GM12874 (cell line): ENCODE measurements around the gene TPSAB1.
"Not testable (repeated sequence)": the region's sequence is repeated elsewhere in the genome, so short reads cannot be mapped to it uniquely, and the experiment has no call there.

ENCODE experiments used
- CTCF ChIP-seq: IDR thresholded peaks from 2 replicates; pipeline ENCODE4 v1.5.1; 2011; ENCODE audit warnings: low read depth, mild to moderate bottlenecking, control low read depth, low read length, moderate library complexity; ENCODE audit not compliant: insufficient read depth

The TPSAB1 gene

GRCh38 chr16:1255276-1256122, 15.0 kb downstream of the TPSAB1 start, which contains the start of gene TPSD1:
Gene TPSD1 (plus strand): TSS chr16:1256069. CDS start chr16:1256281, 212 bp downstream.
- TF ChIP-seq CTCF: not testable (repeated sequence)

GRCh38 chr16:1256874-1257322, 16.4 kb downstream of the TPSAB1 start:
- no peak for TF ChIP-seq CTCF

DNA sequence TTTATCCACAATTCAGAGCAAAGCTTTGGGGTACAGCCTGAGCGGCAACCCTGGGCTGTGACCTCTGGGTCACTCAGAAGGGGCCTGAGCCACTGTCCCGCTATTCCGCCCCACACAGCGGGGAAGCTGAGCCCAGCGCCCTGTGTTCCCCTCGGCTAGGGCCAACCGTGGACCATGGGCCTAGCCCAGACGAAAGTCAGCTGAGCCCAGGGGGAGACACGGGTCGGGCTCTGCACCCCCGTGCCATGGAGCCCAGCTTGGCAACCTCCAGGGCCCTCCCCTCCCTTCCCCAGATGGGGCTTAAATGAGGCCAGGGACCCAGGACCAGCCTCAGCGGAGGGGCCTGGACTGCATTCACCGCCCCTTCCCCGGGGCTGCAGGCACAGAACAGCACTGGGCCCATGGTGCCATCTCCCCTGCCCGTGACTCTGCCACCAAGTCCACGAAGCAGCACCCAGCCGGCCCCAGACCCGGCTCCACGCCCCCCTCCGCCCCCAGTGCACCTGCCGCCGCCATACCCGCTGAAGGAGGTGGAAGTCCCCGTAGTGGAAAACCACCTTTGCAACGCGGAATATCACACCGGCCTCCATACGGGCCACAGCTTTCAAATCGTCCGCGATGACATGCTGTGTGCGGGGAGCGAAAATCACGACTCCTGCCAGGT, 17.2 kb downstream of the TPSAB1 start:
- TF ChIP-seq CTCF: no peak

- no peak for TF ChIP-seq CTCF
These were observed 17.7 kb downstream of the TPSAB1 start for GRCh38 chr16:1258225-1258600.

DNA sequence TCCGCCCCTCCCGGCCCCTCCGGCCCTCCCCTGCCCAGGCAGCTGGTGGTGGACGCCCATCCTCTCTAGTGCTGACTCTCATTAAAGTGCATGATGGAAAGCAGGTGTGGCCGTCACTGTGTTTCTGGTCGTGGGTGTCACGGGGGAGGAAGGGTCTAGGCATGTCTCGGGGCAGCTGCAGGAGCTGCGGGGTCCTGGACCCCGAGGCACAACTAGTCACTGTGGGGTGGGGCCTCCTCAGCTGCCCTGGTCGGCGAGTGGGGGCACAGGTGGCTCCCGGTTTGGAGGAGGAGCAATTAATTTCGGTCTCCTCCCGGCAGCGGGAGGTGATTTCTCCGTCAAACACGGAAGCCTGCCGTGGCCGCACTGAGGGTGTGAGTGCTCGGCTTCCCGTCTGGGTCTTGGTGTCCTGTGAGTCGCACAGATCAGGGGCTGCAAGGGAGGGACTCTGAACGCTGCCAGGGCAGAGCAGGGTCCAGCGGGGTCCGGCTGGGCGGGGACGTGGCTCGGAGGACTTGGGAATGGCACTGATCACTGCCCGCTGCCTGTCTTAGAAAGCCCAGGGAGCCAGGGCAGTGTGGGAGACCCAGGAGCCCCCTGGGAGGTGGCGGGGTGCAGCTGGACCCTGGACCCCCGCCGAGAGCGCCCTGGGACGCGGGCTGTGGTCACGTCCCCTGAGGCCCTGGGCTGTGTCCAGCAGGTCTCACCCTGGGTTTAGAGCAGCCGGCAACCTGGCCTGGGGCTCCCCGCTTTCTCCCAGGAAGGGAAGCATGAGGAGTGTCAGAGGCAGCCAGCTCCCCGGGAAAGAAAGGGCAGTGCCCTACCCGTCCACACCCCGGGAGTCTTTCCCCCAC, 18.6 kb downstream of the TPSAB1 start:
- no peak for TF ChIP-seq CTCF

DNA sequence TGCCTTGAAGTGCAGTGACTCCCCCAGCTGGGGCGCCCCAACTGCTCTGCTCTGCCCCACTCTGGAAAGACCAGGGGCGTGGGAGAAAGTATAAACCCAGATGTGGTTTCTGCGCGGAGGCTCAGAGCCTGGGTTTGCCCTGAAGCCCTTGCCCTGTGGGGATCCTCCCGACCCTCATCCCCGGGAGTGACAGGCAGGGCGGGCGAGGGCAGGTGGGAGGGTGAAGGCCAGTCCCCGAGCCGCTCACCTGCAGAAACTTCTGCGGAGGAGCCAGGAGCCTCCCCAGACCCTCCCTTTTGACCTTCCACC, 19.2 kb downstream of the TPSAB1 start:
- no peak for TF ChIP-seq CTCF

DNA sequence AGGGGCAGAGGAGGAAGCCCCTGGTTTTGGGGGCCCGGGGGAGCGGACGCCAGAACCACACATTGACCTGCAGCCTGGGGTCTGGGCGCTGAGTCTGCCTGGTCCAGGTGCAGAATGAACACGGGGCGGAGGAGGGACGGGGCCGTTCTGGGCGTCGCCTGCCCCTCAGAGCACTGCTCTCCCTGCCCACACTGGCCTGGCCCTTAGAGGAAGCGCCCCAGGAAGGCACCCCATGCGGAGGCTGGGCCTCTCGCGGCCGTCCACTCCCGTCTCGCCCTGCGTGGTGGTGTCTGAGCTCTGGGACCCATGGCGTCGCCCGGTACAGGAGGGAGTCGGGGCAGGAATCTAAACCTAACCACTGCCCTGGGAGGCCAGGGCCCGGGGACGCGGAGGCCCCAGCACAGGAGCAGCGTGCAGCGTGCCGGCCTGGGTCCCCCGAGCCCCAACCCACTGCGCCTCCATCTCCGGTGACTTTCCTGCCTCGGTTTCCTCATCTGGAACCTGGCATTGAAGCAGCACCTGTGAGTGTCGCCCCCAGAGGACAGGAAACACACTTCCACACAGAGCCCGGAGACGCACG, 19.7 kb downstream of the TPSAB1 start:
- no peak for TF ChIP-seq CTCF
